HCT116 (cell line): Measurements from ENCODE around the gene PANK1. TPM values are rescaled to one million over a fixed set of nuclear protein-coding genes. Genes with fewer than 3 reads are reported as not detected.

Source experiments
- ATAC-seq: fragments of 200-7000 bp; cut with Tn5 transposase; 2 replicates; pipeline ENCODE4 v1.9.1; 2020; ENCODE audit warnings: mild to moderate bottlenecking, moderate library complexity
- BruUV-seq: library from RNA; stranded (reverse); fragments of 400-500 nt; replicated peaks from 2 replicates; lab custom pipeline; 2021; lab: Mats Ljungman, UMichigan
- CTCF ChIA-PET: fragments of 300-600 bp; sonication (Branson Sonifier 250); formaldehyde crosslinking; loops from one replicate; lab custom pipeline; 2021; ENCODE audit warnings: antibody characterized with exemption; lab: Charles Lee
- POLR2A ChIA-PET: fragments of 300-600, 350-600 bp; sonication (Branson Sonifier 250); formaldehyde crosslinking; loops from one replicate; lab custom pipeline; 2021; ENCODE audit warnings: antibody characterized with exemption; lab: Charles Lee
- RAD21 ChIA-PET, 2 experiments: fragments of 300-600 bp; sonication (Branson Sonifier 250); formaldehyde crosslinking; loops; one replicate each; lab custom pipeline; 2023; ENCODE audit warnings: low total read pairs in 2 of 2; ENCODE audit not compliant: uncharacterized antibody in 2 of 2, unreplicated experiment in 2 of 2, low non-redundant PET in 1 of 2; lab: Charles Lee
- DNase-seq: peaks from one replicate; pipeline ENCODE4 v3.0.0-alpha.2; 2010; ENCODE audit warnings: low read depth, low spot score
- H2AFZ ChIP-seq: fragments of 200-600 bp; shearing (Covaris generic), sonication (generic); 2 replicates; pipeline ENCODE4 v1.6.1; 2017; ENCODE audit warnings: low read depth, mixed run types, mixed read lengths, antibody characterized with exemption, low read length; ENCODE audit not compliant: poor library complexity, severe bottlenecking
- H3K27ac ChIP-seq: 2 replicates; pipeline ENCODE4 v1.5.1; 2012; ENCODE audit warnings: low read depth, low read length
- H3K27me3 ChIP-seq: fragments of 200-600 bp; sonication (generic); 2 replicates; pipeline ENCODE4 v1.6.1; 2016; ENCODE audit warnings: mixed run types, low read length, mixed read lengths; ENCODE audit not compliant: insufficient read depth
- H3K36me3 ChIP-seq, 2 experiments: fragments of 200-500 bp in 1 of 2; fragments of 200-600 bp in 1 of 2; sonication (Bioruptor generic) in 1 of 2; sonication (generic) in 1 of 2; 2 replicates each; pipeline versions ENCODE4 v1.5.1 to v1.6.1; 2014 to 2016; ENCODE audit warnings: low read length in 2 of 2, inconsistent platforms in 1 of 2, mixed read lengths in 1 of 2, mixed run types in 1 of 2; ENCODE audit not compliant: insufficient read depth in 2 of 2, control insufficient read depth in 1 of 2
- H3K4me1 ChIP-seq, 2 experiments: fragments of 200-600 bp in 1 of 2; sonication (generic) in 1 of 2; 2 replicates each; pipeline versions ENCODE4 v1.5.1 to v1.6.1; 2012 to 2017; ENCODE audit warnings: low read length in 2 of 2, inconsistent platforms in 1 of 2, mild to moderate bottlenecking in 1 of 2, mixed read lengths in 1 of 2, mixed run types in 1 of 2, moderate library complexity in 1 of 2; ENCODE audit not compliant: insufficient read depth in 2 of 2, control insufficient read depth in 1 of 2
- H3K4me2 ChIP-seq: fragments of 200-600 bp; sonication (generic); 2 replicates; pipeline ENCODE4 v1.6.1; 2017; ENCODE audit warnings: mixed run types, low read length, mixed read lengths
- H3K4me3 ChIP-seq, 2 experiments: fragments of 200-600 bp in 1 of 2; sonication (generic) in 1 of 2; replicated peaks in 1 of 2; 2 replicates each; pipeline ENCODE4 v1.5.1; 2011 to 2016; ENCODE audit warnings: low read length in 2 of 2, control low read depth in 1 of 2, low read depth in 1 of 2, mild to moderate bottlenecking in 1 of 2, mixed read lengths in 1 of 2, mixed run types in 1 of 2
- H3K79me2 ChIP-seq: fragments of 200-600 bp; sonication (generic); 2 replicates; pipeline ENCODE4 v1.6.1; 2017; ENCODE audit warnings: mild to moderate bottlenecking, mixed run types, low read length, moderate library complexity, mixed read lengths; ENCODE audit not compliant: insufficient read depth
- H3K9ac ChIP-seq: fragments of 200-600 bp; sonication (generic); 2 replicates; pipeline ENCODE4 v1.6.1; 2016; ENCODE audit warnings: low read length, mixed read lengths
- H3K9me2 ChIP-seq: fragments of 200-600 bp; sonication (generic), shearing (Covaris generic); 2 replicates; pipeline ENCODE4 v1.6.1; 2017; ENCODE audit warnings: mixed run types, mild to moderate bottlenecking, moderate library complexity; ENCODE audit not compliant: insufficient read depth
- H3K9me3 ChIP-seq, 2 experiments: fragments of 200-500 bp in 1 of 2; fragments of 200-600 bp in 1 of 2; sonication (Bioruptor generic) in 1 of 2; sonication (generic) in 1 of 2; 2 replicates each; pipeline ENCODE4 v1.6.1; 2014 to 2017; ENCODE audit warnings: low read length in 2 of 2, mixed read lengths in 2 of 2, inconsistent platforms in 1 of 2, low read depth in 1 of 2, mild to moderate bottlenecking in 1 of 2, mixed run types in 1 of 2, moderate library complexity in 1 of 2; ENCODE audit not compliant: control insufficient read depth in 1 of 2, insufficient read depth in 1 of 2
- H4K20me1 ChIP-seq: fragments of 200-600 bp; sonication (generic), shearing (Covaris generic); 2 replicates; pipeline ENCODE4 v1.6.1; 2017; ENCODE audit warnings: mixed run types, mild to moderate bottlenecking, moderate library complexity; ENCODE audit not compliant: insufficient read depth
- CBX3 ChIP-seq: IDR thresholded peaks from 2 replicates; pipeline ENCODE4 v1.6.1; 2012; ENCODE audit warnings: low read depth
- CEBPB ChIP-seq: IDR thresholded peaks from 2 replicates; pipeline ENCODE4 v1.6.1; 2012; ENCODE audit warnings: low read depth
- EZH2 ChIP-seq: fragments of 200-600 bp; sonication (generic); IDR thresholded peaks from 2 replicates; pipeline ENCODE4 v1.6.1; 2017; ENCODE audit warnings: antibody characterized with exemption, mixed run types
- EZH2phosphoT487 ChIP-seq: fragments of 200-600 bp; IDR thresholded peaks from 2 replicates; pipeline ENCODE4 v1.6.1; 2018; ENCODE audit warnings: antibody characterized with exemption, borderline replicate concordance
- FOSL1 ChIP-seq: IDR thresholded peaks from 2 replicates; pipeline ENCODE4 v1.6.1; 2012; ENCODE audit warnings: low read depth
- JUND ChIP-seq: IDR thresholded peaks from 2 replicates; pipeline ENCODE4 v1.6.1; 2012
- POLR2A ChIP-seq: IDR thresholded peaks from 2 replicates; pipeline ENCODE4 v1.7.0; 2011; ENCODE audit warnings: borderline replicate concordance; ENCODE audit not compliant: insufficient read depth, insufficient read length; ENCODE audit errors: extremely low read depth
- POLR2AphosphoS5 ChIP-seq: IDR thresholded peaks from 2 replicates; pipeline ENCODE4 v1.6.1; 2011; ENCODE audit warnings: mild to moderate bottlenecking, low read depth, low read length, moderate library complexity
- RAD21 ChIP-seq: IDR thresholded peaks from 2 replicates; pipeline ENCODE4 v1.6.1; 2012; ENCODE audit warnings: low read depth, mild to moderate bottlenecking
- SIN3A ChIP-seq: IDR thresholded peaks from 2 replicates; pipeline ENCODE4 v1.6.1; 2012; ENCODE audit warnings: low read depth
- SP1 ChIP-seq: IDR thresholded peaks from 2 replicates; pipeline ENCODE4 v1.6.1; 2012; ENCODE audit warnings: low read depth
- SRF ChIP-seq: IDR thresholded peaks from 2 replicates; pipeline ENCODE4 v1.6.1; 2012; ENCODE audit warnings: low read depth
- YY1 ChIP-seq: IDR thresholded peaks from 2 replicates; pipeline ENCODE4 v1.6.1; 2011; ENCODE audit warnings: low read length, low read depth, moderate library complexity, mild to moderate bottlenecking; ENCODE audit not compliant: insufficient replicate concordance; ENCODE audit errors: extremely low read depth
- ZFX ChIP-seq: fragments of 450-650 bp; IDR thresholded peaks from 2 replicates; pipeline ENCODE4 v1.6.1; 2017
- ZNF274 ChIP-seq: fragments of 200-500 bp; sonication (Bioruptor generic); IDR thresholded peaks from 2 replicates; pipeline ENCODE4 v1.6.1; 2014; ENCODE audit warnings: mild to moderate bottlenecking, low read depth, low read length, inconsistent platforms
- intact Hi-C: fragments of 100-400 bp; cut with micrococcal nuclease; formaldehyde crosslinking; loops from 2 replicates; pipeline ENCODE4 v1.10.0; 2022
- total RNA-seq: library from RNA; stranded (reverse); gene quantifications from one replicate; pipeline ENCODE4 v1.2.1, GENCODE V29; 2021; ENCODE audit not compliant: unreplicated experiment
- TF ChIP-seq, protein P1 (sequence below): IDR thresholded peaks from 2 replicates; pipeline ENCODE4 v1.6.1; 2012; ENCODE audit warnings: low read depth
- TF ChIP-seq, protein P2 (sequence below): IDR thresholded peaks from 2 replicates; pipeline ENCODE4 v1.6.1; 2012
- TF ChIP-seq, protein P3 (sequence below): IDR thresholded peaks from 2 replicates; pipeline ENCODE4 v1.6.1; 2012
- TF ChIP-seq, protein P4 (sequence below), 3 experiments: fragments of 200-600 bp in 1 of 3; sonication (generic) in 1 of 3; IDR thresholded peaks in 2 of 3; conservative IDR thresholded peaks in 1 of 3; 2 replicates each; pipeline ENCODE4 v1.5.1; 2012 to 2017; ENCODE audit warnings: low read depth in 2 of 3, low read length in 2 of 3, antibody characterized with exemption in 1 of 3, borderline replicate concordance in 1 of 3, control low read depth in 1 of 3, mild to moderate bottlenecking in 1 of 3, mixed read lengths in 1 of 3, mixed run types in 1 of 3, moderate library complexity in 1 of 3; ENCODE audit not compliant: insufficient read depth in 1 of 3

PANK1 gene
- total RNA-seq, 1 experiment from 2014 or later: 6.4 TPM

DNA sequence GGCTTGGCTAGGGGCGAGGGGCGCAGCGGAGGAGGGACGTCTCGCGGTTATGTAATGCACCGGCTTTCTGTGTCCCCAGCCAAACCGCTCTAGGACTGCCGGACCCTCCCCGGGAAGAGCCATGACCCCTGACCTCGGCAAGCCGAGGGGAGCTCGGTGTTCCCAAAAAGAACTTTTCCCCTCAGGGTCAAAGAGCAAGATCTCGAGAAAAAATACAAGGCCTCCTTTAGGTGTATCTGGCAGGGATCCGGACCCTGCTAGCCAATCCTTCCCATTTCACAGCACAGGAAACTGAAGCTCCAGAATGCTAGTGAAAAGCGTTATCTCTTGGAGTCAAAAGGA is 109.1 kb downstream of the PANK1 start (continued):
- TF ChIP-seq CEBPB (no peak), ZNF274 (no peak), SP1 (no peak), RAD21 (no peak), EZH2phosphoT487 (no peak)
- TF ChIP-seq, protein P1, sequence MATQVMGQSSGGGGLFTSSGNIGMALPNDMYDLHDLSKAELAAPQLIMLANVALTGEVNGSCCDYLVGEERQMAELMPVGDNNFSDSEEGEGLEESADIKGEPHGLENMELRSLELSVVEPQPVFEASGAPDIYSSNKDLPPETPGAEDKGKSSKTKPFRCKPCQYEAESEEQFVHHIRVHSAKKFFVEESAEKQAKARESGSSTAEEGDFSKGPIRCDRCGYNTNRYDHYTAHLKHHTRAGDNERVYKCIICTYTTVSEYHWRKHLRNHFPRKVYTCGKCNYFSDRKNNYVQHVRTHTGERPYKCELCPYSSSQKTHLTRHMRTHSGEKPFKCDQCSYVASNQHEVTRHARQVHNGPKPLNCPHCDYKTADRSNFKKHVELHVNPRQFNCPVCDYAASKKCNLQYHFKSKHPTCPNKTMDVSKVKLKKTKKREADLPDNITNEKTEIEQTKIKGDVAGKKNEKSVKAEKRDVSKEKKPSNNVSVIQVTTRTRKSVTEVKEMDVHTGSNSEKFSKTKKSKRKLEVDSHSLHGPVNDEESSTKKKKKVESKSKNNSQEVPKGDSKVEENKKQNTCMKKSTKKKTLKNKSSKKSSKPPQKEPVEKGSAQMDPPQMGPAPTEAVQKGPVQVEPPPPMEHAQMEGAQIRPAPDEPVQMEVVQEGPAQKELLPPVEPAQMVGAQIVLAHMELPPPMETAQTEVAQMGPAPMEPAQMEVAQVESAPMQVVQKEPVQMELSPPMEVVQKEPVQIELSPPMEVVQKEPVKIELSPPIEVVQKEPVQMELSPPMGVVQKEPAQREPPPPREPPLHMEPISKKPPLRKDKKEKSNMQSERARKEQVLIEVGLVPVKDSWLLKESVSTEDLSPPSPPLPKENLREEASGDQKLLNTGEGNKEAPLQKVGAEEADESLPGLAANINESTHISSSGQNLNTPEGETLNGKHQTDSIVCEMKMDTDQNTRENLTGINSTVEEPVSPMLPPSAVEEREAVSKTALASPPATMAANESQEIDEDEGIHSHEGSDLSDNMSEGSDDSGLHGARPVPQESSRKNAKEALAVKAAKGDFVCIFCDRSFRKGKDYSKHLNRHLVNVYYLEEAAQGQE: no peak
- TF ChIP-seq, protein P2, sequence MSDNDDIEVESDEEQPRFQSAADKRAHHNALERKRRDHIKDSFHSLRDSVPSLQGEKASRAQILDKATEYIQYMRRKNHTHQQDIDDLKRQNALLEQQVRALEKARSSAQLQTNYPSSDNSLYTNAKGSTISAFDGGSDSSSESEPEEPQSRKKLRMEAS: no peak
- TF ChIP-seq, all 23 proteins: peak for 0

DNA sequence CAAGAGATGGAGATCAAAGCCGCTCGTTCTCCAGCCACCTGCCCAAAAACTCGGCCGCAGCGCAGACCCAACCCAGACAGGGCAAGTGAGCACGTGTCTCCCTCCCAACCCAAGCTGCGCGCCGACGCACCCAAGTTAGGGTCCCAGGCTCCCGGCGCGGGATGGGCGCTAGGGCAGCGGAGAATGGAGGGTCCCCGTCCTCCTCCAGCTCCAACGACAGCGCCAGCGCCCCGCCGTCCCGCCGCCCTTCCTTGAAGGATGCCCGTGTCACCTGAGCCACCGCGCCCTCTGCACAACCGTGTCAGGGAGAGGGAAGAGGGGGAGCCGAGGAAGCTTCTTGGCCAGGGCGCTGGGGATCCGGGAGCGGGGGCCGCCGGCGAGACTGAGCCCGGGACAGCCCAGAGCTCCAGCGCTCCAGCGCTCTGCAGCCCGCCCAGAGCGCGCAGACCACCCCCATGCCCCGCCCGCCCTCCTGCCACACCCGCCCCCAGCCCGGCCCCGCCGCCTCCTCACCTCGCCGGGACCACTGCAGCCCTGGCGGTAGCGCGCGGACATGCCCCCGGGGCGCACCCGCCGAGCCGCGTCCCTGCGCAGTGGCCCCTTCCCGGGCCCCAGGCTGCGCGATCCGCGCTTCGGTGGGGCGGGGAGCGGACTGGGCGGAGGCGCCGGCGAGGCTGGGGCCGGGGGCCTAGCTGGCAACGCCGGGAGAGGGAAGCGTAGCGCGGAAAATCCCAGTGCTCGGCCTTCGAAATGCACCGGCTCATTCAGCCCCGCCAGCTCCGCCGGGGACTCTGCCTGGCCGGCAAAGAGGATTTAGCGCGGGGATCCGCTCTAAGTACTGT is 109.7 kb downstream of the PANK1 start, which contains the start of gene SLC16A12:
Gene SLC16A12 (minus strand): TSS at position 424 of the 842 bp plus-strand sequence. CDS start 73,016 bp downstream, outside the sequence.
- Histone ChIP-seq H3K4me2 (no peak within 1 kb of the TSS), H3K36me3 (no peaks in the 10 kb centered on the region), H3K79me2 (no peaks in the 10 kb centered on the region), H3K4me3 (no peak within 1 kb of the TSS), H2AFZ (no peak within 1 kb of the TSS), H3K9ac (no peak within 1 kb of the TSS), H3K27me3 (no peaks in the 10 kb centered on the region), H3K9me2 (no peaks in the 10 kb centered on the region), H4K20me1 (no peaks in the 10 kb centered on the region), H3K27ac (no peak within 1 kb of the TSS), H3K4me1 (no peaks in the 10 kb centered on the region), H3K9me3 (no peaks in the 10 kb centered on the region)
- DNase-seq (no peak), ATAC-seq (no peak)
- intact Hi-C loops: no loop called here
- RAD21 ChIA-PET: interaction anchor here in 1 of 2 experiments (0.6 kb wide), 1 partner anchor 26 kb away, joined by 3 read pairs; no protein-coding TSS in a partner anchor
- CTCF ChIA-PET: no interaction called here
- BruUV-seq: no TSS peak
- POLR2A ChIA-PET: no interaction called here
- TF ChIP-seq CBX3 (no peak), YY1 (no peak), POLR2A (no peak), ZFX (no peak), SRF (no peak), EZH2phosphoT487 (no peak), SIN3A (no peak), POLR2AphosphoS5 (no peak), EZH2 (no peak), SP1 (no peak), JUND (no peak), FOSL1 (no peak)
- TF ChIP-seq, protein P3, sequence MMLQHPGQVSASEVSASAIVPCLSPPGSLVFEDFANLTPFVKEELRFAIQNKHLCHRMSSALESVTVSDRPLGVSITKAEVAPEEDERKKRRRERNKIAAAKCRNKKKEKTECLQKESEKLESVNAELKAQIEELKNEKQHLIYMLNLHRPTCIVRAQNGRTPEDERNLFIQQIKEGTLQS: no peak
- TF ChIP-seq, protein P4, sequence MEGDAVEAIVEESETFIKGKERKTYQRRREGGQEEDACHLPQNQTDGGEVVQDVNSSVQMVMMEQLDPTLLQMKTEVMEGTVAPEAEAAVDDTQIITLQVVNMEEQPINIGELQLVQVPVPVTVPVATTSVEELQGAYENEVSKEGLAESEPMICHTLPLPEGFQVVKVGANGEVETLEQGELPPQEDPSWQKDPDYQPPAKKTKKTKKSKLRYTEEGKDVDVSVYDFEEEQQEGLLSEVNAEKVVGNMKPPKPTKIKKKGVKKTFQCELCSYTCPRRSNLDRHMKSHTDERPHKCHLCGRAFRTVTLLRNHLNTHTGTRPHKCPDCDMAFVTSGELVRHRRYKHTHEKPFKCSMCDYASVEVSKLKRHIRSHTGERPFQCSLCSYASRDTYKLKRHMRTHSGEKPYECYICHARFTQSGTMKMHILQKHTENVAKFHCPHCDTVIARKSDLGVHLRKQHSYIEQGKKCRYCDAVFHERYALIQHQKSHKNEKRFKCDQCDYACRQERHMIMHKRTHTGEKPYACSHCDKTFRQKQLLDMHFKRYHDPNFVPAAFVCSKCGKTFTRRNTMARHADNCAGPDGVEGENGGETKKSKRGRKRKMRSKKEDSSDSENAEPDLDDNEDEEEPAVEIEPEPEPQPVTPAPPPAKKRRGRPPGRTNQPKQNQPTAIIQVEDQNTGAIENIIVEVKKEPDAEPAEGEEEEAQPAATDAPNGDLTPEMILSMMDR (IDR thresholded peaks at IDR 0.05 in 2 of 3, conservative IDR thresholded peaks at IDR 0.05 in 1 of 3; ENCODE audit: borderline replicate concordance in 1 of 3, insufficient read depth in 1 of 3, low read depth in 2 of 3, low read length in 2 of 3): no peak
